Measurements from ENCODE around the gene TXNDC17.

DNA sequence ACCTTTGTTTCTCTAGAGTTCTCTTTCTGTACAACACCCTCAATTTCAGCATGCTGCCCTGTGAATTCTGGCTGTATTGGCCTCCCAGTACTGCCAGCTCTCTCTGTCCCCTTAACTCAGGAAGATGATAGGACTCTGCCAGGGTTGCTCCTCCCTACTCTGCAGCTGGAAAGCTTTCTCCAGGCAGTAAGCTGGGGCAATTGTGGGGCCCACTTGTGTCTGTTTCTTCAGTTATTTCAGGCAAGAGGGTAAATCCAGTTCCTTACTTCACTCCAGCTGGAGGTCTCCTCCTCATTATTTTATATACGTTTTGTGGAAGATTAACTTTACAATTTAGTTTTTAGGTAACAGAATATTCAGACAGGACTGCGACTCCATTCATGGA, 20.6 kb downstream of the TXNDC17 start:
- TF ChIP-seq, protein P1, sequence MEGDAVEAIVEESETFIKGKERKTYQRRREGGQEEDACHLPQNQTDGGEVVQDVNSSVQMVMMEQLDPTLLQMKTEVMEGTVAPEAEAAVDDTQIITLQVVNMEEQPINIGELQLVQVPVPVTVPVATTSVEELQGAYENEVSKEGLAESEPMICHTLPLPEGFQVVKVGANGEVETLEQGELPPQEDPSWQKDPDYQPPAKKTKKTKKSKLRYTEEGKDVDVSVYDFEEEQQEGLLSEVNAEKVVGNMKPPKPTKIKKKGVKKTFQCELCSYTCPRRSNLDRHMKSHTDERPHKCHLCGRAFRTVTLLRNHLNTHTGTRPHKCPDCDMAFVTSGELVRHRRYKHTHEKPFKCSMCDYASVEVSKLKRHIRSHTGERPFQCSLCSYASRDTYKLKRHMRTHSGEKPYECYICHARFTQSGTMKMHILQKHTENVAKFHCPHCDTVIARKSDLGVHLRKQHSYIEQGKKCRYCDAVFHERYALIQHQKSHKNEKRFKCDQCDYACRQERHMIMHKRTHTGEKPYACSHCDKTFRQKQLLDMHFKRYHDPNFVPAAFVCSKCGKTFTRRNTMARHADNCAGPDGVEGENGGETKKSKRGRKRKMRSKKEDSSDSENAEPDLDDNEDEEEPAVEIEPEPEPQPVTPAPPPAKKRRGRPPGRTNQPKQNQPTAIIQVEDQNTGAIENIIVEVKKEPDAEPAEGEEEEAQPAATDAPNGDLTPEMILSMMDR (conservative IDR thresholded peaks at IDR 0.05 in 1 of 2, IDR thresholded peaks at IDR 0.05 in 1 of 2; ENCODE audit: low read depth in 1 of 2, low read length in 2 of 2), result no peak
- TF ChIP-seq EZH2 (IDR thresholded peaks at IDR 0.05; ENCODE audit: low read length, missing control alignments), result no peak

Data from fibroblast of lung (primary cell).